IMR-90 (cell line): ENCODE measurements around the gene ANXA2. TPM values are rescaled to one million over a fixed set of nuclear protein-coding genes. Genes with fewer than 3 reads are reported as not detected.

ENCODE experiments used
- ATAC-seq: fragments of 200-7000 bp; cut with Tn5 transposase; 2 replicates; pipeline ENCODE4 v1.9.1; 2020; ENCODE audit warnings: low read depth, mild to moderate bottlenecking, moderate library complexity
- BruUV-seq: library from RNA; stranded (reverse); fragments of 400-500 nt; replicated peaks from 2 replicates; lab custom pipeline; 2021; lab: Mats Ljungman, UMichigan
- CTCF ChIA-PET: fragments of 300-600 bp; formaldehyde crosslinking; extraction: SDS; loops from one replicate; lab custom pipeline; 2021; ENCODE audit warnings: antibody characterized with exemption; lab: Yijun Ruan, JAX
- POLR2A ChIA-PET: fragments of 300-600 bp; sonication (Branson Sonifier 250); formaldehyde crosslinking; loops from one replicate; lab custom pipeline; 2022; ENCODE audit warnings: antibody characterized with exemption; ENCODE audit not compliant: unreplicated experiment; lab: Charles Lee
- DNase-seq: peaks from one replicate; pipeline ENCODE4 v3.0.0; 2013
- H2AFZ ChIP-seq: replicated peaks from 2 replicates; pipeline ENCODE3; 2013; ENCODE audit warnings: low read length, mild to moderate bottlenecking; ENCODE audit not compliant: poor library complexity
- H2AK5ac ChIP-seq: 2 replicates; pipeline ENCODE4 v1.6.1; 2013; ENCODE audit warnings: low read depth, low read length, inconsistent platforms
- H2AK9ac ChIP-seq: replicated peaks from 2 replicates; pipeline ENCODE3; 2013; ENCODE audit warnings: mild to moderate bottlenecking, low read depth, low read length, moderate library complexity; ENCODE audit not compliant: poor library complexity
- H2BK120ac ChIP-seq: 2 replicates; pipeline ENCODE4 v1.6.1; 2013; ENCODE audit warnings: low read depth, low read length, inconsistent platforms
- H2BK15ac ChIP-seq: 3 replicates; pipeline ENCODE4 v1.6.1; 2013; ENCODE audit warnings: low read depth, low read length, inconsistent platforms
- H2BK20ac ChIP-seq: 2 replicates; pipeline ENCODE4 v1.6.1; 2013; ENCODE audit warnings: low read depth, mild to moderate bottlenecking, inconsistent platforms, low read length, moderate library complexity
- H2BK5ac ChIP-seq: 2 replicates; pipeline ENCODE4 v1.6.1; 2013; ENCODE audit warnings: mild to moderate bottlenecking, low read depth, low read length, inconsistent platforms; ENCODE audit not compliant: poor library complexity, severe bottlenecking
- H3K14ac ChIP-seq: replicated peaks from 2 replicates; pipeline ENCODE4 v1.6.1; 2013; ENCODE audit warnings: low read depth, low read length, inconsistent platforms
- H3K18ac ChIP-seq: 2 replicates; pipeline ENCODE4 v1.6.1; 2013; ENCODE audit warnings: low read depth, low read length, control low read depth
- H3K23ac ChIP-seq: 2 replicates; pipeline ENCODE4 v1.6.1; 2013; ENCODE audit warnings: low read depth, low read length, inconsistent platforms
- H3K27ac ChIP-seq: 2 replicates; pipeline ENCODE4 v1.5.1; 2013; ENCODE audit warnings: mild to moderate bottlenecking, control low read depth, low read length; ENCODE audit not compliant: insufficient read depth
- H3K27me3 ChIP-seq: 2 replicates; pipeline ENCODE4 v1.6.1; 2013; ENCODE audit warnings: low read length; ENCODE audit not compliant: control insufficient read depth, insufficient read depth
- H3K36me3 ChIP-seq: 2 replicates; pipeline ENCODE4 v1.6.1; 2013; ENCODE audit warnings: low read length, mixed read lengths; ENCODE audit not compliant: control insufficient read depth, insufficient read depth
- H3K4ac ChIP-seq: 2 replicates; pipeline ENCODE4 v1.6.1; 2013; ENCODE audit warnings: low read depth, low read length, inconsistent platforms
- H3K4me1 ChIP-seq: 2 replicates; pipeline ENCODE4 v1.6.1; 2013; ENCODE audit warnings: low read length, mixed read lengths; ENCODE audit not compliant: control insufficient read depth, insufficient read depth
- H3K4me2 ChIP-seq: 2 replicates; pipeline ENCODE4 v1.6.1; 2013; ENCODE audit warnings: low read depth, mild to moderate bottlenecking, control low read depth, low read length, moderate library complexity
- H3K4me3 ChIP-seq: 2 replicates; pipeline ENCODE4 v1.5.1; 2013; ENCODE audit warnings: low read depth, mild to moderate bottlenecking, control low read depth, low read length, moderate library complexity; ENCODE audit not compliant: insufficient read depth
- H3K56ac ChIP-seq: 2 replicates; pipeline ENCODE4 v1.6.1; 2013; ENCODE audit warnings: low read length, inconsistent platforms; ENCODE audit not compliant: insufficient read depth; ENCODE audit errors: extremely low read depth
- H3K79me1 ChIP-seq, 2 experiments: 2 replicates each; pipeline ENCODE4 v1.6.1; 2013; ENCODE audit warnings: low read length in 2 of 2, inconsistent platforms in 1 of 2, low read depth in 1 of 2
- H3K9ac ChIP-seq: 2 replicates; pipeline ENCODE4 v1.6.1; 2013; ENCODE audit warnings: low read depth, low read length, control low read depth
- H3K9me1 ChIP-seq: 2 replicates; pipeline ENCODE4 v1.6.1; 2013; ENCODE audit warnings: low read length, inconsistent platforms; ENCODE audit not compliant: insufficient read depth
- H3K9me3 ChIP-seq: 2 replicates; pipeline ENCODE4 v1.6.1; 2013; ENCODE audit warnings: low read length; ENCODE audit not compliant: control insufficient read depth, insufficient read depth
- H4K20me1 ChIP-seq: 2 replicates; pipeline ENCODE4 v1.6.1; 2013; ENCODE audit warnings: low read length, inconsistent platforms; ENCODE audit not compliant: insufficient read depth
- H4K5ac ChIP-seq: 2 replicates; pipeline ENCODE4 v1.6.1; 2013; ENCODE audit warnings: mild to moderate bottlenecking, low read depth, low read length, control low read depth
- H4K8ac ChIP-seq, 2 experiments: 2 replicates each; pipeline ENCODE4 v1.6.1; 2013; ENCODE audit warnings: low read depth in 2 of 2, low read length in 2 of 2, control low read depth in 1 of 2, inconsistent platforms in 1 of 2
- H4K91ac ChIP-seq: 2 replicates; pipeline ENCODE4 v1.6.1; 2013; ENCODE audit warnings: low read depth, low read length, inconsistent platforms; ENCODE audit not compliant: insufficient read depth
- BHLHE40 ChIP-seq: fragments of 150-350 bp; IDR thresholded peaks from 2 replicates; pipeline ENCODE4 v1.6.1; 2016; ENCODE audit warnings: mild to moderate bottlenecking, low read depth, low read length
- CEBPB ChIP-seq: IDR thresholded peaks from 2 replicates; pipeline ENCODE4 v1.6.1; 2012; ENCODE audit warnings: low read depth, low read length, improper control_type of control experiment
- CHD1 ChIP-seq: IDR thresholded peaks from 2 replicates; pipeline ENCODE4 v1.6.1; 2012; ENCODE audit warnings: low read depth, low read length, improper control_type of control experiment
- CTCF ChIP-seq: conservative IDR thresholded peaks from 2 replicates; pipeline ENCODE4 v1.5.1; 2012; ENCODE audit warnings: mild to moderate bottlenecking, low read depth, low read length, improper control_type of control experiment
- FOS ChIP-seq: fragments of 150-350 bp; IDR thresholded peaks from 2 replicates; pipeline ENCODE4 v1.6.1; 2016; ENCODE audit warnings: low read depth, low read length
- MAFK ChIP-seq: IDR thresholded peaks from 2 replicates; pipeline ENCODE4 v1.6.1; 2012; ENCODE audit warnings: low read depth, low read length, improper control_type of control experiment
- MAZ ChIP-seq: IDR thresholded peaks from 2 replicates; pipeline ENCODE4 v1.6.1; 2012; ENCODE audit warnings: low read depth, mild to moderate bottlenecking, low read length, improper control_type of control experiment, moderate library complexity, borderline replicate concordance
- MXI1 ChIP-seq: IDR thresholded peaks from 2 replicates; pipeline ENCODE4 v1.6.1; 2012; ENCODE audit warnings: low read depth, mild to moderate bottlenecking, low read length, moderate library complexity, borderline replicate concordance
- NFE2L2 ChIP-seq: fragments of 150-350 bp; IDR thresholded peaks from 2 replicates; pipeline ENCODE4 v1.6.1; 2016; ENCODE audit warnings: low read depth, mild to moderate bottlenecking, low read length
- POLR2A ChIP-seq: IDR thresholded peaks from 2 replicates; pipeline ENCODE4 v1.6.1; 2012; ENCODE audit warnings: mild to moderate bottlenecking, low read depth, low read length
- RAD21 ChIP-seq: IDR thresholded peaks from 2 replicates; pipeline ENCODE4 v1.6.1; 2012; ENCODE audit warnings: low read length, improper control_type of control experiment
- RCOR1 ChIP-seq: IDR thresholded peaks from 2 replicates; pipeline ENCODE4 v1.6.1; 2012; ENCODE audit warnings: mild to moderate bottlenecking, low read length, improper control_type of control experiment; ENCODE audit not compliant: insufficient replicate concordance
- RFX5 ChIP-seq: IDR thresholded peaks from 2 replicates; pipeline ENCODE4 v1.8.0; 2012; ENCODE audit warnings: low read depth, mild to moderate bottlenecking, low read length, moderate library complexity
- SMC3 ChIP-seq: fragments of 150-350 bp; IDR thresholded peaks from 2 replicates; pipeline ENCODE4 v1.6.1; 2016; ENCODE audit warnings: low read depth, mild to moderate bottlenecking, antibody characterized with exemption, low read length, moderate library complexity
- USF2 ChIP-seq: fragments of 150-350 bp; IDR thresholded peaks from 2 replicates; pipeline ENCODE4 v1.6.1; 2017; ENCODE audit warnings: mild to moderate bottlenecking, antibody characterized with exemption, low read length, low read depth
- WGBS, 2 experiments: methylation state at CpG; one replicate each; pipeline versions ENCODE4 v1.1.5 to v1.1.7; 2013; ENCODE audit warnings: missing lambda C conversion rate in 2 of 2; ENCODE audit not compliant: insufficient read length in 1 of 2; ENCODE audit errors: extremely low coverage in 2 of 2; 5-methylcytosine and 5-hydroxymethylcytosine counted together
- dilution Hi-C: fragments of 300-500 bp; cut with HindIII; formaldehyde crosslinking; loops from one replicate; pipeline ENCODE4 v1.14.3; 2018; ENCODE audit warnings: low sequenced_read_pairs; ENCODE audit not compliant: unreplicated experiment
- in situ Hi-C: fragments of 300-500 bp; cut with MboI; formaldehyde crosslinking; loops from 3 replicates; pipeline ENCODE4 v1.14.3; 2019; ENCODE audit warnings: low sequenced_read_pairs, inconsistent platforms, mixed read lengths
- intact Hi-C: fragments of 100-400 bp; cut with micrococcal nuclease; formaldehyde crosslinking; loops from 2 replicates; pipeline ENCODE4 v1.10.0; 2022
- polyA plus RNA-seq, 3 experiments: library from polyadenylated mRNA; depleted of rRNA; stranded (reverse); fragments of >200 nt; gene quantifications; 2 replicates each; pipeline ENCODE4 v1.2.3, GENCODE V29; 2012; ENCODE audit warnings: low replicate concordance in 1 of 3
- total RNA-seq: library from RNA; depleted of rRNA; stranded (reverse); fragments of >200 nt; gene quantifications from 2 replicates; pipeline ENCODE4 v1.2.3, GENCODE V29; 2012
- TF ChIP-seq, protein P1 (sequence below): fragments of 150-350 bp; IDR thresholded peaks from 2 replicates; pipeline ENCODE4 v1.6.1; 2016; ENCODE audit warnings: low read depth, mild to moderate bottlenecking, low read length, moderate library complexity, borderline replicate concordance

Gene ANXA2
- total and polyA plus RNA-seq, 2 of the 4 experiments (the other 2 are of a cell fraction) = 7,454 to 8,412 TPM

- H3K9me1 ChIP-seq = peaks cover 32% of the 10 kb centered on the region
- H3K4me1 ChIP-seq = peaks cover 28% of the 10 kb centered on the region
- peaks cover 98% of the 10 kb centered on the region for H4K20me1 ChIP-seq
- no peak overlapping the region for H2BK120ac ChIP-seq
- H3K9ac ChIP-seq = no peak overlapping the region
- intact Hi-C loops (no loop called here), dilution Hi-C loops (no loop called here), in situ Hi-C loops (no loop called here)
- H3K23ac ChIP-seq = peak overlapping the region; percentile 29; the same call in 1 of the 2 replicates
- DNase-seq (no peak), ATAC-seq (no peak)
- no peak overlapping the region for H2AK5ac ChIP-seq
- H4K5ac ChIP-seq = no peak overlapping the region
- peaks cover 6 to 53% of the 10 kb centered on the region in 2 experiments; a peak in 2 of 4 replicates for H3K79me1 ChIP-seq
- H3K14ac ChIP-seq = no peak overlapping the region
- no peak overlapping the region for H3K4me2 ChIP-seq
- H2AFZ ChIP-seq = no peak overlapping the region
- H3K4ac ChIP-seq = no peak overlapping the region
- H3K9me3 ChIP-seq = no peaks in the 10 kb centered on the region
- H2AK9ac ChIP-seq = no peak overlapping the region
- no peaks in the 10 kb centered on the region for H3K27me3 ChIP-seq
- ChIA-PET POLR2A (interaction anchor here (0.6 kb wide), 1 partner anchor 55 kb away, joined by 8 read pairs; no protein-coding TSS in a partner anchor), CTCF (interaction anchor here (1.1 kb wide), 1 partner anchor 56 kb away, joined by 3 read pairs; no protein-coding TSS in a partner anchor)
- no peak overlapping the region for H2BK20ac ChIP-seq
- peaks cover 21% of the 10 kb centered on the region for H3K36me3 ChIP-seq
- WGBS, 2 experiments = no CpG with 5 or more reads among the region's 1 CpG
- TF ChIP-seq CEBPB (no peak), USF2 (no peak), CHD1 (no peak), MAZ (no peak), SMC3 (no peak), BHLHE40 (no peak), RAD21 (no peak), CTCF (no peak), RFX5 (no peak), MXI1 (no peak), MAFK (no peak), FOS (no peak), POLR2A (no peak), NFE2L2 (no peak), RCOR1 (no peak)
- TF ChIP-seq, protein P1, sequence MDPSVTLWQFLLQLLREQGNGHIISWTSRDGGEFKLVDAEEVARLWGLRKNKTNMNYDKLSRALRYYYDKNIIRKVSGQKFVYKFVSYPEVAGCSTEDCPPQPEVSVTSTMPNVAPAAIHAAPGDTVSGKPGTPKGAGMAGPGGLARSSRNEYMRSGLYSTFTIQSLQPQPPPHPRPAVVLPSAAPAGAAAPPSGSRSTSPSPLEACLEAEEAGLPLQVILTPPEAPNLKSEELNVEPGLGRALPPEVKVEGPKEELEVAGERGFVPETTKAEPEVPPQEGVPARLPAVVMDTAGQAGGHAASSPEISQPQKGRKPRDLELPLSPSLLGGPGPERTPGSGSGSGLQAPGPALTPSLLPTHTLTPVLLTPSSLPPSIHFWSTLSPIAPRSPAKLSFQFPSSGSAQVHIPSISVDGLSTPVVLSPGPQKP = no peak
- H3K4me3 ChIP-seq = no peak overlapping the region
- no TSS peak for BruUV-seq
- no peak overlapping the region for H3K56ac ChIP-seq
- no peak overlapping the region for H2BK15ac ChIP-seq
- no peak overlapping the region for H3K18ac ChIP-seq
- H3K27ac ChIP-seq = peak overlapping the region; percentile 7; the same call in 1 of the 2 replicates
- no peak overlapping the region for H4K8ac ChIP-seq
- H2BK5ac ChIP-seq = peak overlapping the region; percentile 38
- H4K91ac ChIP-seq = no peak overlapping the region
Observed at GRCh38 chr15:60387321-60387720, 10.5 kb downstream of the ANXA2 start.
